GM19467 (cell line): ENCODE measurements around the gene MUC5AC.

ENCODE experiments used
- ATAC-seq: cut with Tn5 transposase; IDR thresholded peaks from one replicate; pipeline ENCODE4 v1.9.1; 2021; ENCODE audit warnings: mild to moderate bottlenecking, moderate library complexity; ENCODE audit not compliant: unreplicated experiment

The MUC5AC gene

DNA sequence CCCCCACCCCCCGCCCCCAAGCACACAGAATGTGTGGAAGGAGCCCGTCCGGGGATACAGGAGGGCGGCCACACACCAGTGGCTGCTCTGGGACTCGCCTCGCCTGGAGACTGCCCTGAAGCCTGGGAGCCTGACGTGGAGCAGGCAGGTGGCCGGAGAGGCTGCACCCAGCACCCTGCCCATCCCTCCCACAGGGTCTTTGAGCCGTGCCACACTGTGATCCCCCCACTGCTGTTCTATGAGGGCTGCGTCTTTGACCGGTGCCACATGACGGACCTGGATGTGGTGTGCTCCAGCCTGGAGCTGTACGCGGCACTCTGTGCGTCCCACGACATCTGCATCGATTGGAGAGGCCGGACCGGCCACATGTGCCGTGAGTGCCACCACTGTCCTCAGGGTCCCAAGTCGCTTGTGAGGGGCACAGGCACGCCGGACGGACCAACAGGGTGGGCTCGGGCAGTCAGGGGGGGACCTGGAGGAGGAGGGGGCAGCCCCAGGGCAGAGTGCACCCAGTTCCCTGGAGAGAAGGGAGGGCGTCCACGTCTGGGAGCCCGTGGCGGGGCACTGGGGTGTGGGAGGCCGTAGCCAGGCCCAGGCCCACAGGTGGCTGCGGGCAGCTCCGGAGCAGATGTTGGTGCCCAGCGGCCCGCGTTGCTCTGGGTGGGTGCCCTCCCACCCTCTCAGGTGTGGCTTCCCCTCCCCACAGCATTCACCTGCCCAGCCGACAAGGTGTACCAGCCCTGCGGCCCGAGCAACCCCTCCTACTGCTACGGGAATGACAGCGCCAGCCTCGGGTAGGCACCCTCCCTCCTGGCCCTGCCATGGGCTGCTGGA is 38.1 kb downstream of the MUC5AC start:
- ATAC-seq: no peak

DNA sequence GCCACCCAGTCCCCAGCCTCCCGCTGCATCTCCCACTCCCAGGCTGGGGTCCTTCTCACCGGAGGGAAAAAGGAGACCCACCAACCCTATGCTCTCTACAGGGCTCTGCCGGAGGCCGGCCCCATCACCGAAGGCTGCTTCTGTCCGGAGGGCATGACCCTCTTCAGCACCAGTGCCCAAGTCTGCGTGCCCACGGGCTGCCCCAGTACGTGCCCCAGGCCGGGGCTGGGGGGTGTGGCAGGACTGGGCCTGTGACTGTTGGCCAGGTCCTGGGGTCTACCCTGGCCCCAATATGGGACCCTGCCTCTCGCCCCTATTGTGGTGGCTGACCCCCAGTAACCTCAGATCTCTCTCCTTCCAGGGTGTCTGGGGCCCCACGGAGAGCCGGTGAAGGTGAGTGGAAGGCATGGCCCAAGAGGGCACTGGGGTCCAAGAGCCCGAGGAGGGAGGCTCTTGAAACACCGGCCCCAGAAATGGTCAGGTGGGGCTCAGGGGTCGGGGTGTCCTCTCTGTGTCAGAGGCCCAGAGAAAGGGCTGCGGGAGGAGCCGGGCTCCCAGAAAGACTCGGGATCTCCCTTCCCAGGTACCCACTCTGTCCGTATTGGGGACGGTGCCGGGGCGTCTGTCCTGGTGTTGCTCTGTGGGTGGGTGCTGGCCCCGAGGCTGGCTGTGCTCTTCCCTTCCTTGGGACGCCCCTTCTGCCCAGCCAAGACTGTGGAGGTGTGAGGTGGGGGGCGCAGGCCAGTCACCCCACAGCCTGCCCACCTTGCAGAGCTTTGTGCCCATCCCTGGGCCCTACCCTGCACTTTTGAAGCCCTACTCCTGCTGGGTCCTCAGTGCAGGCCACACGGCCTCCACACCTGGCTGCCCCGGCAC is 39.0 kb downstream of the MUC5AC start:
- no peak for ATAC-seq

DNA sequence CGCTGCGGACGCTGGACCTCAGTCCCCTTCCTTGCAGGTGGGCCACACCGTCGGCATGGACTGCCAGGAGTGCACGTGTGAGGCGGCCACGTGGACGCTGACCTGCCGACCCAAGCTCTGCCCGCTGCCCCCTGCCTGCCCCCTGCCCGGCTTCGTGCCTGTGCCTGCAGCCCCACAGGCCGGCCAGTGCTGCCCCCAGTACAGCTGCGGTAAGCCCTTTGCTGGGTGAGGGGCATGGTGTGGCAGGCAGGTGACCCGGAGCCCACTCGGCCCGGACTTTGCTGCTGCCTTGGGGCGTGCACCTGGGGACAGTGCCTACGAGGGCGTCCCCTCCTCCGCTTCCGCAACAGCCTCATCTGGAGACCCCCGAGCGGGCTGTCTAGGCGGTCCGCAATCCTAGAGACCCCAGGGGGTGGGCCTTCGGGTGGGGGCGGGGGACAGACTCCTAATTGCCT is 39.7 kb downstream of the MUC5AC start:
- ATAC-seq: no peak

- no peak for ATAC-seq
Observed at GRCh38 chr11:1197886-1198560, 40.3 kb downstream of the MUC5AC start.

DNA sequence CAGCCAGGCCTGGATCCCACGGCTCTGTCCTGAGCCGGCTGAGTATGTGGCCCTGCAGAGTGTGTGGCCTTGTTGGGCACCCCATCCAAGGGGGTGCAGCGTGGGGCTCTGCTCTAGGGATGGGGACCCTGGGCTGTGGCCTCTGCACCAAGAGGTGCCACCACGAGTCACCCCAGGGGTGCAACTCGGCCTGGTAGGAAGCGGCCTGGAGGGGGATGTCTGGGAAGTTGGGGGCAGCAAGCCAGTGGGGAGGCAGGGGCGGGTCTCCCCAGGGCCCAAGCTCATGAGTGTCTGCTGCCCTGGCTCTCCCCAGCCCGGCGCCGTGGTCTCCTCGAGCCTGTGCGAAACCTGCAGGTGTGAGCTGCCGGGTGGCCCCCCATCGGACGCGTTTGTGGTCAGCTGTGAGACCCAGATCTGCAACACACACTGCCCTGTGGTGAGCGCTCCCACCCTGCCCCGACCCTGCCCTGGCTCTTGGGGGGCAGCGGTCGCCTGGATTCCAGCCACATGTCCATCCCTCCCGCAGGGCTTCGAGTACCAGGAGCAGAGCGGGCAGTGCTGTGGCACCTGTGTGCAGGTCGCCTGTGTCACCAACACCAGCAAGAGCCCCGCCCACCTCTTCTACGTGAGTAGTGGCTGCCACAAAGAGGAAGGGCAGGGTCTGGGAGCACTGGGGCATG is 40.9 kb downstream of the MUC5AC start:
- no peak for ATAC-seq

GRCh38 chr11:1199241-1199750 is 41.5 kb downstream of the MUC5AC start:
- no peak for ATAC-seq

GRCh38 chr11:1199751-1200610 is 42.2 kb downstream of the MUC5AC start:
- no peak for ATAC-seq

- no peak for ATAC-seq
Observed at GRCh38 chr11:1200611-1201191, 42.9 kb downstream of the MUC5AC start.

- ATAC-seq: no peak
Observed at GRCh38 chr11:1201395-1202153, 43.8 kb downstream of the MUC5AC start.

GRCh38 chr11:1202154-1202775 is 44.5 kb downstream of the MUC5AC start:
- ATAC-seq: no peak

DNA sequence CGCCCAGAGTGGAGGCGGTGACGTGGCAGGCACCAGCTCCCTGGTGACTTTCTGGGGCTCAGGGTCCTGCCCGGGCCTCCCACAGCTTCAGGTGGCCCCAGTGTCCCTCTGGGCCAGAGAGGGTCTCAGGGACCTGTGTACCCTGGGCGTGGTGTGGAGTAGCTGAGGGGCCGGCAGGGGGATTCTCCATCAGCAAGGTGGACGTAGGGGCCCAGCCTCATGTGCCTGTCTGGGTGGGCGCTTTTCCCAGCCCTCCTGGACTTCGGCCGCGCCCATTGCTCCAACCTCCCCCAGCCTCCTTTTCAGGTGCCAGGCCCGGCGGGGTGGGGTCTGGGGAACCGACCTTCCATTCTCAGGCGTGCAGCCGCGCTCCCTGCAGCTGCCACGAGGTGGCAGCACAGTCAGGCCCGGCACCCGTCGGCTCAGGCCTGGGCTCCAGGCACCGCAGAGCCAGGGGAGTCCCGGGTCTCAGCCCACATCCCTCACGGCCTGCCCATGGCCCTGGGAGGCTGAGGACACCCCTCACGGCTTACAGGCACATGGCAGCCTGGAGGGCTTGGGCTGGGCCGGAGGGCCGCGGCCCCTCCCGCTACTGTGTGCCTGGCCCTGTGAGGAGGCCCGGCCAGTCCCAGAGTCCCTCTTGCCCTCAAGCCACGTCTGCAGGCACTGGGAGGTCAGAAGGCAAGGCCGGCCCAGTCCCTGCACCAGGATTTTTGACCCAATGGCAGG is 45.2 kb downstream of the MUC5AC start:
- no peak for ATAC-seq

DNA sequence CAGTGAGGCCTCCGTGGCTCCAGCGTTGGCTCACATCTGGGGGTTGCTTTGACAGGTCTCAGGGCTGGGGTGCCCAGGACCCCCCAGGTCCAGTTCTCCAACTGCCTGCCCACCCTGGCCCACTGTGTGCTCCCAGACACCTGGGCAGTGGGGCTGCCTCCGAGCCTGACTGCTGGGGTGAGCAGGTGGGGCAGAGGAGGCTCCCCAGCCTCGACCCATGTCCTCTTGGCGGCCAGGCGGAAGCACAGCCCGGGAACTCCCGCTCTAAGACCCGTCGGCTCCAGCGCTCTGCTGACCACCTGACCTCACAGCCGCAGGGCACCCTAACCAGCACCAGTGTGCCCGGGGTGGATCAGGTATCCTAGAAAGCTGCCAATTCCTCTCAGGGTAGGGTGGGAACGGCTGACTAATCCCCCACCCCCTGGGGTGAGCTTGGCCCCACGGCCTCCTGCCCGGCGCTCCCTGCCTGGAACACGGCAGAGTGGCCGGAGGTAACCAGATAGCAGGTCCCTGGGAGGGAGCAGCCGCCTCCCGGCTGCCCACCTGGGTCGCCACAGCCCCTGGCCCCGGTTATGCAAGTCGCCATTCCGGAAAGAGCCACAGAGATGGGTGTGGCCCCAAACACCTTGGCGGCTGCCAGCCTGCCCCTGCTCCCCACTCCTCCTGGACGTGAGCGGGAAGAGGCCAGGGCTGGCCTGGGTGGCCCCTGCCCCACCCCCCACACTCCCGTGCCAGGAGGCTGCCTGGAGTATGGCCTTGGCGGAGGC is 45.9 kb downstream of the MUC5AC start:
- ATAC-seq: no peak

- no peak for ATAC-seq
Observed at GRCh38 chr11:1204381-1205101, 46.8 kb downstream of the MUC5AC start.

DNA sequence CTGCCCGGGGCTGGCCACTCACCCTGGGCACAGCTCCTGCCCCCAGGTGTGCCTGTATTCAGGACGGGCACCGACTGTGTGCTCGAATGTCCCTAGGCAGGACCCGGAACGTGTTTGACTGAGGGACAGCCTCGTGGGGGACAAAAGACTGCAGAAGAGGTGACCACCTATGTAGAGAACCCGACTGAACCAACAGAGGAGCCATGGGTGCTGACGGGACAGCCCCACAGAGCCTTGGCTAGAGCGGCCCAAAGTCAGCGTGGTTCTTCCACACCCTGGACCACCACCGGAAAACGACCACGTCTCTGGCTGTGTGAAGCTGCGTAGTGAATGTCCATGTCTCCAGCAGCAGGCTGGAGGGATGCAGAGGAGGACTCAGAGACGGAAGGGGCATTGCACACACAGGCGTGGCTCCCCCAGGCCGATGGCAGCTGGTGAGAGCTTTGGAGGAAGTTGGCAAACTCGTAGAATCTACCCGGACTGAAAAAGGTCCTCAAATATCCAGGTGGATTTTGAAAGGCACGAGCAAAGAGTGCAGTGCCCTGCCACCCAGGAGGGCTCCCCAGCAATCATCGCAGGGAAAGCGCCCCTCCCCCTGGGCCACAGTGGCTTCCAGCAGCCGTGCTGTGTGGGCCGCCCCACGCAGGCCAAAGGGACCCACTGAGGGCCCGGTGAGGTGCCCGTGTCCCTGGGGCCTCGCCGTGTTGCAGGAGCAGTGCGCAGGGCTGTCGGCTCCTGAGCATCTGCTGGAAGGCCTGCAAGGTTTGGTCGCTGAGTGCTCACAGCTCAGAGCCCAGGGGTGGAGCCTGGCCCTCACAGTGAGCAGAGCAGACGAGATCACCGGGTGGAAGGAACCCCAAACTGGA is 47.6 kb downstream of the MUC5AC start:
- ATAC-seq: no peak

GRCh38 chr11:1205987-1206331 is 48.2 kb downstream of the MUC5AC start:
- ATAC-seq: no peak
